ENCODE measurements around the gene STPG1.

The STPG1 gene

DNA sequence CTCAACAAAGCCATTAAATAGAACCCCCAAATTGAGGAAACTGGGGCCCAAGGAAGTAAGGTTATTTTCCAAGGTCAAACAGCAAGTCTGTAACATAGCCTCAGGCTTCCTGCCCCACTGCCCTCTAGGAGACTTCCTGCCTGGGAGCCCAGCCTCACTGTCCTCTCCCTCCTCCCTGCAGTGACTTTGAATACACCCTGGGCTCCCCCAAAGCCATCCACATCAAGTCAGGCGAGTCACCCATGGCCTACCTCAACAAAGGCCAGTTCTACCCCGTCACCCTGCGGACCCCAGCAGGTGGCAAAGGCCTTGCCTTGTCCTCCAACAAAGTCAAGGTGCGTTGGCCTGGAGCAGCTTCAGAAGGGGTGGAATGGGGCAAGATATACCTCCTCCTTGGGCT is 76.1 kb downstream of the STPG1 start:
- DNase-seq: no peak

DNA sequence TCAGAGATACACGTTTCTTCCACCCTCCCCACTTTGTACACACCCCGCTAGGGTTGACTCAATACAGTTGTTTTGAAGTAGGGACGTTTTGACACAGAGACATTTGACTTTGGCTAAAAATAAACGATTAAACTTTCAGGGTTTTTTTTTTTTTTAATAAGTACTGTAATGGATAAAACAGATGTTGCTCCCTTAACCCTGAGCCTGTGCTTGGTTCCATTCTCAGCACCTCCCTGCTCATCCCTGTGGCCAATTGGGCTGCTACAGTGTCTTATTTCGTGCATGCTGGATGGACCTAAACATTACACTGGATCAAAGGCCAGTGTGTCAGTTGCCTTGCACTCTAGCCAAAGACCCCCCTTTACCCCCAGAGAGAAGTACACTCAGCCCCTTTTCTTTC is 77.5 kb downstream of the STPG1 start:
- DNase-seq: no peak

GRCh38 chr1:24331961-24332673 is 81.5 kb downstream of the STPG1 start:
- no peak for DNase-seq

- no peak for DNase-seq
Measured at GRCh38 chr1:24329797-24330543, 83.6 kb downstream of the STPG1 start.

DNA sequence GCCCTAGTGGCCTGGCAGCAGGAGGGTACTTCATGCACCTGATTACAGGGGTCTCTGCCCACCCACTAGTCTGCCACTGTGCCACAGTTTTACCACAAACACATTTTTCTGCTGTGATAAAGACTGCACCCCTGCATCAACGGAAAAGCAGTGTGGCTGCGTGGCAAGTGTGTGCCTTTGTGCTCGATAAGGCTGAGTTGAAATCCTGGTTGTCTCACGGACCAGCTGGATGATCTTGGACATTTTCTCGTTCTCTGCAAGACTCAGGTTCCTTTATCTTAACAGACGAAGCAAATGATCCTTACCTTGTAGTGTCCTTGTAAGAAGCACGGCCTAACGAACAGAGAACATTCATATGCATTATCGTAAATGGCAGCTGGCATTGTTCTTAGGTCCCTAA is 84.3 kb downstream of the STPG1 start:
- DNase-seq: no peak

DNA sequence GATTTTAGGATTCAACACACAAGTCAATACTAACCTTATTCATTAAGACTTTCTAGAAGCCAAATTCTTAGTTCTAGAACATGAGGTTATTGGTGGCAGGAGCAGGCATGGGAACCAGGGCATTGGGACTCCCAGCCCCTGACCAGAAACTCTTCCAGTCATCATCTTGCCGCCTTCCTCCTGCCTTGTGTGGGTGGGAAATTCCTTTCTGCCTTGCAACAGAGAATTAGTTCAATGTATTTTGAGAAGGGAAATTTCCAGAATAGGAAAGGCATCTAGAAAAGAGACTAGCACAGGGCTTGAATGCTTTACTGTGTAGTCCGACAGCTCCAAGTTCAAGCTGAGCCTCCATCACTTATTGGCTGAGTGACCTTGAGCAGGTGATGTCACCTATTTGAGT is 85.7 kb downstream of the STPG1 start:
- DNase-seq: no peak

DNA sequence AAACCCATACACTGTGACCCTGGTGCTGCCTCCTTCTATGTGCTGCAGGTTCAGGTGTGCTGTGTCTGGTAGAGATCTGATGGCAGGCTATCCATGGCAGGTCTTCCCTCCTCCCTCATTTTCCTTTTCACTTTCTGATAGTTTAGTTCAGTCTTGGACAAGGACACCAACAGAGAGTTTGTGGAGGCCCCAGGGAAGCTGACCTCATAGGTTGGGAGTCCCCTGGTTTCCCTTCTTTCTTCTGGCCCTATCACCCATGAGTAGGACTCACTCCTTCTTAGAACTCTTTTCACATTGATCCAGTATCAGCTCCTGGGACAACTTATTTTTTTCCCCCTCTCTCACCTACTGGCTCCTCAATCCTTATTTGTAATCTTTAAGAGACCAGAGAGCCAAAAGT is 86.1 kb downstream of the STPG1 start:
- DNase-seq: no peak

DNA sequence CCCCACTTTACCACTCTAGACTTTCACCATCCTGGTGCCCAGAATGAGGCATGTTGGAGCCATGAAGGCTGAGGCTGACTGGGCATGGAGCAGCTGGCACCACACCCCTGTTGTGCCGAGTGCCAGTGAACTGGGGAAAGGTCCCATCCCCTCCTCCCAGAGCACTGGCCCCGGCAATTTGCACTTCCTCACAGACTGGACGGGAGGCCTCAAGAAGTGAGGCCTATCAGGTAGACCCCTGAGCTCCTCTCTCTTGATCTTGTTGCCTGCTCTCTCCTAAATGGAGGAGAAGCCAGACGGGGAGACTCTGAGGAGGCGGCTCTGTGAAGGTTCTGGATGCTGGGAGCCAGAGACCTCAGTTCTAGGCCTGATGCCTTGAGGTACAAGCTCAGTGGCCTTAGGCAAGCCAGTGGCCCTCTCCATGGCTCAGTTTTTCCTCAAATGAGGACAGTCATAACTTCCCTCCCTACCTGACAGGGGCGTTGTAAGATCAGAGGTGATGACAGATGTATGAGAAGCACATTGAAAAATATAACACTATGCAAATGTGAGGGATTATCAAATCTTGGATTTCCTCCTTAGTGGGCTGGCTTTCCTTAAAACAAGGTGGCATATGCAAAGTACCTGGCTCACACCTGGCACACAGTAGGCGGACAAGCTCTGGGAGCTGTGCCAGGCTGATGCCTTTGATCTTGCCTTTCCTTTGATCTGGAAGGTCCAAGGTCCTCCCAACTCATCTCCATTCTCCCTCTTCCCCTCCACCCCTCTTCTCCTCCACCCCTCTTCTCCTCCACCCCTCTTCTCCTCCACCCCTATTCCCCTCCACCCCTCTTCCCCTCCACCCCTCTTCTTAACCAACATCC is 87.8 kb downstream of the STPG1 start:
- DNase-seq: no peak

GRCh38 chr1:24324903-24325302 is 88.7 kb downstream of the STPG1 start:
- DNase-seq: no peak

DNA sequence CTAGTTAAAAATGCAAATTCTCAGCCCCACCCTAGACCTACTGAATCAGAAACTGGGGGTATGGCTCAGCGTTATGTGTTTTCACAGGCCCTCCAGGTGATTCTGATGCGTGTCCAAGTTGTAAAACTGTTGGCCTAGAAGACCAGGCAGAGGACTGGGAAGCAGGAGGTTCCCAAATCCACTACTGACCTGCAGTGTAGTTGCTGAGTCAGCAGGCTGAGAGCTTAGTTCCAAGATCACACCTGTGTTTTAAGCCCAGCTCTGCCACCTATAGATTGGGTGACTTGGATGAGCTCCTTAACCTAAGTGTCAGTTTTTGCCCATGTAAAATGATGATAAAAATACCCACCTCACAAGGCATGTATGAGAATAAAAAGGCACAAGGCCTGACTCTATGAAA is 90.3 kb downstream of the STPG1 start:
- DNase-seq: no peak

DNA sequence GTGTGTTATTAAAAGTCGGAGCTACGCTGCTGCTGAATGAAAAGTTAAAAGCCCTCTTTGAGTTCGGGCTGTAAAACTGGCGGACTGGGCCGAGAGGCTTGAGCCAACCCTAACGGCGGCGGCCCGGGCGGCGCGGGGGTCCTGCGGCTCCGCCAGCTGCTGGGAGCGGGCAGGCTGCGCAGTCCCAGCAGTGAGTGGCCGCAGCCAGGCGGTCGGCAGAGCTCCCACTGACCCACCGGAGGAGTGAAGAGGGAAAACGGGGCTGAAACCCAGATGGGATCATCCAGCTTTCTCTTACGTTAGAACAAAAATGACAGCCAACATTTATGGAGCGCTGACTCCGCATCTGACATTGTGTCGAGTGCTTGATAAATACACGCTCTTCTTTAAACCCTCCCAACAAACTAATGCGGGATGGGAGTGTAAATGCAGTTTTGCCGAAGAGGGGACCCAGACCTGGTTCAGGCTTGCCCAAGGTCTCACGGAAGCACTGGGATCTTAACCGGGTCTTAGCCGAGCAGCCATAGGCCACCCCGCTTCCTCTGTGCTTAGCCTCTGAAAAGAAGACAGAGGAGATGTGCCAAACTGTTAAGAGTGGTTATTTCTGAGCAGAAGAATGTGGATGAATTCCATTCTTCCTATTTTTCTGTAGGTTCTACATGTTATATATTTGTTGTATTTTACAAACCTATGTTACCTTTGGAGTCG is 91.0 kb downstream of the STPG1 start:
- no peak for DNase-seq

DNA sequence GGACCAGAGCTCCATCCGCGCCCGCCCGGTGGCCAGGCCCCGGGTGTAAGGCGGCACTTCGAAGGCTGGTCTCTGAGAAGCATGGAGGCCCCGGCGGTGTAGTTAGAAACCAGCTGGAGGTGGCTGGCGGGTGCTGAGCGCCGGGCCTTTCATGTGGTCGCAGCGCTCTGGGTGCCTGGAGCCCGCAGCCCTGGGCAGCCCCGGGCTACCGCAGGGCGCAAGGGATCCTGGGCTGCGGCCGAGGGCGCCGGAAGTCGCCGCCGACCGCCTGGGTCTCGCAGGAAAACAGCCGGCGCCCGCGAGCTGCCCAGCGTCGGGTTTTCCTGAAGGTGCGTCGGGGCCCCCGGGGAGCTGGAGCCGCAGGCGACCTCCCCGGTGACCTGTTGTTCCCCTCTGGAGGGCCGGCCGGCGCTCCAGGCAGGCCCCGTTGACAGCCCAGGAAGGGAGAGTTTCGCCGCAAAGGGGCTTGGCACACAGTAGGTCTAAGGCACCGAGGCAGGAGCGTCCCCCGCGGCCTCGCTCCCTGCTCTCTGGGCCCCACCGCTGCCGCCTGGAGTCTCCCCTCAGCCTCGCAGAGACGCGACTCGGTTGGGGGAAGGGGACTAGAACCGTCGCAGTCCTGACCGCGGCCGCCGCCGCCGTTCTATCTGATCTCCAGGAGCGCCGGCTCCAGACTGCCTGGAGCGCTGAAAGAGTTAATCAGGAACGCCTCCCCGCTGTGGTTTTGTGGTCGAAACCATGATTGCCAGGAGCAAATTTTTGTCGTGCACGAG is 91.7 kb downstream of the STPG1 start:
- DNase-seq: no peak

DNA sequence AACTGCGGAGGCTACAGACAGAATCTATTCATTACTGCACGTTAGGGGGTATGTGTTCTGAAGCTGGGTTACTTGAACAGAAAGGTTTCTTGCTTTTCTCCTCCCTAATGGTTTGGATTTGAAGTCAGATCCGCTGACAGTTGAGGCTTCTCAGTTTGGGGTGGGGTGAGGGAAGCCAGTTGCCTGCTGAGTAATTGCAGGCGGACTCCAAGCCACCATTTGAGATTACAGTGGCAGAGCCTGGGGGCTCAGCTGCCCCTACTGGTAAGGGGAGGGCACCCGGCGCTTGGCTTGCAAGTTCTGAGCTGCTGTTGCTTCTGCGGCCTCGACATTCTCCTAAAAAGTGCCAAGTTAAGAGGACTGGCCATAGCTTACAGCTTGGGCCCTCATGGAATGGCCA is 92.5 kb downstream of the STPG1 start:
- no peak for DNase-seq

- DNase-seq: no peak
Measured at GRCh38 chr1:24319962-24320361, 93.6 kb downstream of the STPG1 start.

DNA sequence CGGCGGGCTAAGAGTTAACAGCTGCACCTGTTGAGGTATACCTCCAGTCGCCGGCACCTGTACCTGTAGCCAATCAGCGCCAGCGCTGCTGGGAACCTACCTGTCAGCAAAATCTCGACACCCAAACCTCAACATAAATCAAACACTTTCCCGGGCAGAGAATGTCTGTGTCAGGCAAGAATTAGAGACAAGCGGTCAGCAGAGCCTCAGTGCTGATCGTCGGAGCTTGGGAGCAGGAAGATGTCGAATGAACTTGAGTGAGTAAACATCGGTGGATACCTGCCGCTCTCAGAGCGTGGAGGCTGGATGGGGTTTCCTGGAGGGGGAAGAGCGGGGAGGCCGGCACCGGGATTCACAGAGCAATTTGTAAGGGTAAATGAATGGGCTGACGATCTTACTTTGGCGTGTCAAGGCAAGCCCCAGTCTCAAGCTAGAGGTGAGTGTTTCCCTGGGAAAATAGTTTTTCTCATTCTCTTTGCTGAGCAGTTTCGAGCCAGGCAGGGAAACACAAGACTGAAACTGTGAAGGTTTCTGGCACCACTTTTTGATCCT is 94.2 kb downstream of the STPG1 start, which contains the start of gene GRHL3:
TSS of gene GRHL3 (plus strand) at position 46 of the 552 bp plus-strand sequence. CDS start at position 241, 195 bp downstream.
- DNase-seq: peak; percentile 13

- DNase-seq: no peak
Measured at GRCh38 chr1:24318615-24319311, 94.8 kb downstream of the STPG1 start.

DNA sequence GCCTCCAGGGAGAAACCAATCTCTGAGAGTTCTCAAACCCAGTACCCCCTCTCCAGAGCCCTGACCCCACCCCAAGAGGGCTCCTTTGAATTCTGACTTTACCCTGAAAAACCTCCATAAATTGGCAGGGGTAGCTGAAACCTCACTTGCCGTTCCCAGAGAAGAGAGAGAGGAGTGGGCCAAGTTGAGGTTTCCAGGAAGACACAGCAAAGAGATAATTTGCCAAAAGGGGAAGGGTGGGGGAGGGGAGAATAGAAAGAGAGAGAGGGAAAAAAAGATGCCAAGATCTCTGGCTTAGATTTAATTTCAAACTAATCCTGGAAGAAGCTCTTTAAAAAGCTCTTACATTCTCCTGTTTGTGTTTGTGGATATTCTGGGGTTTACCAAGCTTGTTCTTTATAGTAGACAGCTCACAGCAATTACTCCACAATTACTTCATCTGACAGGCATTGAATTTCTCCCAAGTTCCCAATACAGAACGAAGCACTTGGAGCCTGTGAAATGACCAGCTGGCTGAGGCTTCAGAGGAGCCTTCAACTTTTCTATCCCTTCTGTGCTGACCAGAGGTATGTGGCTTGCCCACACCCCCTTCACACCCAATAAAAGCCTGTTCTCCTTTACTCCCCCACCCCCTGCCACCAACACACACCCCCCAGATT is 95.5 kb downstream of the STPG1 start:
- DNase-seq: no peak

DNA sequence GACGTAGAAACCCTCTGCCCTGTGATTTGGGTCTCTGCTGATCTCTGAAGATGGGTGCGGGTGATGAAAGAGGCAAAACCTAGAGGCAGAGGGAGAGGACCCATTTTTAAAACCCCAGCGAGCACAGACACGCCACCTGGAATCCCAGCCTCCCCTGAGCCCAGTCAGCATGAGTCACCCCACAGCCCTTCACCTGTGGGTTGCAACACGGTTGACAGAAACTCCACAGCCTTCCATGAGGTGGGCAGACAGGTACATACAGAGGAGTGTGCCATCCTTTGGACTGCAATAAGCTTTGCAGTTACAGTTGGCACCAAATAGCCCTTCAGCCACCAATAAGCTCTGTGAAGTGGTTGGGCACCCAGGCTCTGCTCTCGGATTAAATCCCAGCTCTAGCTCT is 96.5 kb downstream of the STPG1 start:
- DNase-seq: no peak

GRCh38 chr1:24316645-24317044 is 96.9 kb downstream of the STPG1 start:
- no peak for DNase-seq

GRCh38 chr1:24315391-24315790 is 98.2 kb downstream of the STPG1 start:
- DNase-seq: no peak

- DNase-seq: no peak
Measured at GRCh38 chr1:24311741-24312140, 101.8 kb downstream of the STPG1 start.
